Measurements from ENCODE around the gene RPL10.

- TF ChIP-seq CTCF (IDR thresholded peaks at IDR 0.05) (no peak), POLR2A (IDR thresholded peaks at IDR 0.05) (no peak)
Observed at GRCh38 chrX:154446430-154446829, 48.3 kb downstream of the RPL10 start.

Measured in right lobe of liver (tissue), 4 donors.